ENCODE data around the gene SBF2. TPM values are rescaled to one million over a fixed set of nuclear protein-coding genes. Genes with fewer than 3 reads are reported as not detected.
A peak's percentile ranks its signal among the peaks of the same experiment; 100 is the strongest.
"Not testable (repeated sequence)": the region's sequence is repeated elsewhere in the genome, so short reads cannot be mapped to it uniquely, and the experiment has no call there.

Gene SBF2
- total RNA-seq, 1 experiment from 2014 or later: 23.1 TPM

DNA sequence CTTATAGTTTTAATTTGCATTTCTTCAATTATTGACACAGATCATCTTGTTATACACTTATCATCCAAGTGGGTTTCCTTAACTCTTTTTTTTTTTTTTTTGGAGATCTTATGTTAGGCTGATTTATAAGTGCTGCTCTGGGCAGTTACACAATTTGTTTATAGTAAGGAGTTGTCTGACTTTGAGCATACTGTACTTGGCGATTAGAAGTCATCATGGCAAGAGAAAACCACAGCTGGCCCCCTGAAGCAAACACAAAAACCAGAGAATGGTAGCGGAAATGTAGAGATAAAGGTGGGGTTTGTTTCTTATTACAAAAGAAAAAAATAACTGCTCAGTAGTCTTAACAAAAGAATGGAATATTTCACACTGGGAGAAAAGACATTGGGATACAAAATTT is 337.5 kb downstream of the SBF2 start:
- DNase-seq (ENCODE audit: low read depth): no peak

GRCh38 chr11:9955391-9955790 is 338.6 kb downstream of the SBF2 start:
- no peak for DNase-seq (ENCODE audit: low read depth)

DNA sequence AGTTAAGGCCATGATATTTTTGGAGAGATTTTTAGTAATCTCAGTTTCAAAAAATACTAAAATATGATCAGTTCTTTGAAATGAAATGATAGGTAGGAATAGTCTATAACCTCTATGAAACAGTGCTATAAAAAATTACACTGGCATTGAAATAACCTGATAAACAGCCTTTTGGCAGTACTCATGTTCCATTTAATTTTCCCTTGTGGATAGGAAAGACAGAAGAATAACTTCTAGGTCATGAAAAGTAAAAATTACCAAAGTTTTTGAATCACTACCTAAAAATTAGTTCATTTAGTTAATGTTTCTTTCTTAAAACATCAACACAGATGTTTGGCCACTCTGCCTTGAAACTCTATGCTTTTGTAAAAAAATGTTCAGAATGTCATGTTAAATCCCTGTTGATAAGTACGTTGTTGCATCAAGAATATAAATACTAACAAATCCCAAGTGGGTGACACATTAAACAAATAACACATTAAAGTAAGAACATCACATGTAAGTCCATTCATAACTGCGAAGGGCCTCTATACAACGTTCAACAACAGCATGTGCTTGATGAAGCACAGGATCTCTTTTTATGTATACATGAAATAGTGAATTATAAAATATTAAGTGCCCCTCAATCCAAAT is 339.9 kb downstream of the SBF2 start:
- DNase-seq (ENCODE audit: low read depth): no peak

DNA sequence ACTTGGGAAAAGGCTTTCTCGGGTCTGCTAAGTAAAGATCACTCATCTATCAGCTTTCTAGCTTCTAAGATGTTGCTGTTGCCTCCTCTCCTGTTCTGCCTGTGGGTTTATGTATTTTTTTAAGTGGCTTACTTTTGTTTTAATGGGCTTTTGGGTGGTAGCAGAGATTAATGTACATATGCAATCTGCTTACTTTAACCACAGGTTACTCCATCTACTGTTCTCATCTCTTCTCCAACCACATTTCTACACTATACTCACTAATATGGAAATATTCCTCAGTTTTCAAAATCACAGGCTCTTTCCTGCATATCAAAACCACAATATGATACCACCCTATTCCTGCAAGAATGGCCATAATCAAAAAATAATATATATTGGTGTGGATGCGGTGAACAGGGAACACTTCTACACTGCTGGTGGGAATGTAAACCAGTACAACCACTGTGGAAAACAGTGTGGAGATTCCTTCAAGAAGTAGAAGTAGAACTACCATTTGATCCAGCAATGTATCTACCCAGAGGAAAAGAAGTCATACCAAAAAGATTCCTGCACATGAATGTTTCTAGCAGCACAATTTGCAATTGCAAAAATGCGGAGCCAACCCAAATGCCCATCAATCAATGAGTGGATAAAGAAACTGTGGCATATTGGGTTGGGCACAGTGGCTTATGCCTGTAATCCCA is 341.4 kb downstream of the SBF2 start:
- no peak for DNase-seq (ENCODE audit: low read depth)

DNA sequence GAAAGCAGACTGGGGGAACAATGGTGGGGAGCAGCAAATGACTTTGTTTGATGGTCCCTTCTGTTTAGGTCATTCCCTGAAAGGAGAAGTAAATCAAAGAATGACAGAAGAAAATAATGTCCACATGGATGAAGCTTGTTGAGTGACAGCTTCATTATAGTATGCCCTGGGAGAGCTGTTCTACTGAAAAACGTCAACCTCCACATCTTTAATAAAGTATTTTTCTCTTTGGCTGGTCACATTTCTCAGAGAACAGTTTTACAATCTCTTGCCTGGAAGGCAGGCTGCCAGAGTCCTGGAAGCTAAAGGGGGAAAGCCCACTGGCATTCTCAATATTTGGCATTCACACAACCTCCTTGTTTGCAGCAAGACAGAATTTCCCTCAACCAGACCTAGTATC is 342.2 kb downstream of the SBF2 start:
- no peak for DNase-seq (ENCODE audit: low read depth)

DNA sequence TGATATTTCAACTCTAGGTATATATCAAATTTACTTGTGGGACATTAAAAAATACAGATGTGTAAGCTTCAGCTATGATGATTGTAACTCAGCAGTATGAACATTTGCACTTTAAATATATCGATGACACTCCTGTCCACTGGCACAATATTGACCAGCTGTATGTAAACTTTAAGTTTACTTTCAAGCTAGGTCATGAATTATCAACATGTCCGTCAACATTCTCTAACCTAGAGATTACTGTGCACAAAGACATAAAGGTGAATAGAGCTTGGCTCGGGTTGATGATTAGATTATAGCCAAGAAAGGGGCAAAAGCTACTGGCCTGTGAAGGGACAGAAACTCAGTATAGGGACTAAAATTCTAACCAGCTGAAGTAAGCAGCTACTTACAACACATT is 343.6 kb downstream of the SBF2 start:
- DNase-seq (ENCODE audit: low read depth): no peak

- no peak for DNase-seq (ENCODE audit: low read depth)
Measured at GRCh38 chr11:9947231-9947864, 346.7 kb downstream of the SBF2 start.

GRCh38 chr11:9945680-9946079 is 348.3 kb downstream of the SBF2 start:
- not testable (repeated sequence) for DNase-seq (ENCODE audit: low read depth)

- no peak for DNase-seq (ENCODE audit: low read depth)
Measured at GRCh38 chr11:9943386-9944110, 350.5 kb downstream of the SBF2 start.

DNA sequence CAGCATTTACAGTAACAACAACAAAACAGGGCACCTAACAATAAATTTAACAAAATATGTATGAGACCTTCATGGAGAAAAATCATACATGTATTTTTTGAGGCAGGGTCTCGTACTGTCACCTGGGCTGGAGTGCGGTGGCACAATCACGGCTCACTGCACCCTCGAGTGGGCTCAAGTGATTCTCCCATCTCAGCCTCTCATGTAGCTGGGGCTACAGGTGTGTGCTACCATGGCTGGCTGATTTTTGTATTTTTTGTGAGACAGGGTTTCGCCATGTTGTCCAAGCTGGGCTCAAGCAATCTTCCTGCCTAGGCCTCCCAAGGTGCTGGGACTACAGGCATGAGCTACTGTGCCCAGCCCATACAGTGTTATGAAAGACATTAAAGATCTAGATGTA is 352.0 kb downstream of the SBF2 start:
- no peak for DNase-seq (ENCODE audit: low read depth)

- not testable (repeated sequence) for DNase-seq (ENCODE audit: low read depth)
Measured at GRCh38 chr11:9939150-9939549, 354.9 kb downstream of the SBF2 start.

GRCh38 chr11:9936754-9937153 is 357.3 kb downstream of the SBF2 start:
- DNase-seq (ENCODE audit: low read depth): no peak

DNA sequence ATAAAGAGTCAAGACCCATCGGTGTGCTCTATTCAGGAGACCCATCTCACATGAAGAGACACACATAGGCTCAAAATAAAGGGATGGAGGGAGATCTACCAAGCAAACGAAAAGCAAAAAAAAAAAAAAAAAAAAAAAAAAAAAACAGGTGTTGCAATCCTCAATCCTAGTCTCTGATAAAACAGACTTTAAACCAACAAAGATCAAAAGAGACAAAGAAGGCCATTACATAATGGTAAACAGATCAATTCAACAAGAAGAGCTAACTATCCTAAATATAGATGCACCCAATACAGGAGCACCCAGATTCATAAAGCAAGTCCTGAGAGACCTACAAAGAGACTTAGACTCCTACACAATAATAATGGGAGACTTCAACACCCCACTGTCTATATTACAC is 361.2 kb downstream of the SBF2 start:
- not testable (repeated sequence) for DNase-seq (ENCODE audit: low read depth)

GRCh38 chr11:9930562-9931331 is 363.3 kb downstream of the SBF2 start:
- not testable (repeated sequence) for DNase-seq (ENCODE audit: low read depth)

GRCh38 chr11:9927670-9928069 is 366.3 kb downstream of the SBF2 start:
- no peak for DNase-seq (ENCODE audit: low read depth)

DNA sequence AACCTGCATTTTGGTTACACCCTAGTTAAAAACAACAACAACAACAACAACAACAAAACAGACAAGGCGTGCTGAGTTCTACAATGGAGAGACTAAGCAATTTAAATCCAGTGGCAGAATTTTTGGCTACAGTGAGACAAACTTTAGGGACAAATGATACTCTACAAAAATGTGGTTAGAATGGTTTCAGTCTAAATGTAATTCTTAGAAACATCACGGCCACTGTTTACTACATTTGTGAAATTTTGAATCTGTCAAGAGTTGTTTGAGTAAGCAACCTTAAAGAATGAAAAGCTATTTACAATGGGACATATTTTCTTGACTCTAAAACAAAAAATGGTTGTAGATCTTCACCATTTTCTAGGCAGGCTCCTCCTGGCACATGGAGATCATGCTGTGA is 370.7 kb downstream of the SBF2 start:
- no peak for DNase-seq (ENCODE audit: low read depth)

GRCh38 chr11:9922806-9923205 is 371.2 kb downstream of the SBF2 start:
- no peak for DNase-seq (ENCODE audit: low read depth)

GRCh38 chr11:9916480-9916879 is 377.5 kb downstream of the SBF2 start:
- no peak for DNase-seq (ENCODE audit: low read depth)

DNA sequence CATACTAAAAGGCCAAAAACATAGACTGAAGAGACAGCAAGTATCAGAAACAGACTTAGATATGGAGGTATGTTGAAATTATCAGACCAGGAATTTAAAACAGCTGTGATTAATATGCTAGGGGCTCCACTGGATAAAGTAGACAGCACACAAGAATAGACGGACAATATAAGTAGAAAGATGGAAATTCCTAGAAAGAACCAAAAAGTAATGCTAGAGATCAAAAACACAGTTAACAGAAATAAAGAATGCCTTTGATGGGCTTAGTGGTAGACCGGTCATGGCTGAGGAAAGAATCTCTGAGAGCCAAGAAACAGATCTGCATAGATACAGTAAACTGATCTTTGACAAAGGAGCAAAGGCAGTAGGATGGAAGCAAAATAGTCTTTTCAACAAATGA is 380.0 kb downstream of the SBF2 start:
- no peak for DNase-seq (ENCODE audit: low read depth)

DNA sequence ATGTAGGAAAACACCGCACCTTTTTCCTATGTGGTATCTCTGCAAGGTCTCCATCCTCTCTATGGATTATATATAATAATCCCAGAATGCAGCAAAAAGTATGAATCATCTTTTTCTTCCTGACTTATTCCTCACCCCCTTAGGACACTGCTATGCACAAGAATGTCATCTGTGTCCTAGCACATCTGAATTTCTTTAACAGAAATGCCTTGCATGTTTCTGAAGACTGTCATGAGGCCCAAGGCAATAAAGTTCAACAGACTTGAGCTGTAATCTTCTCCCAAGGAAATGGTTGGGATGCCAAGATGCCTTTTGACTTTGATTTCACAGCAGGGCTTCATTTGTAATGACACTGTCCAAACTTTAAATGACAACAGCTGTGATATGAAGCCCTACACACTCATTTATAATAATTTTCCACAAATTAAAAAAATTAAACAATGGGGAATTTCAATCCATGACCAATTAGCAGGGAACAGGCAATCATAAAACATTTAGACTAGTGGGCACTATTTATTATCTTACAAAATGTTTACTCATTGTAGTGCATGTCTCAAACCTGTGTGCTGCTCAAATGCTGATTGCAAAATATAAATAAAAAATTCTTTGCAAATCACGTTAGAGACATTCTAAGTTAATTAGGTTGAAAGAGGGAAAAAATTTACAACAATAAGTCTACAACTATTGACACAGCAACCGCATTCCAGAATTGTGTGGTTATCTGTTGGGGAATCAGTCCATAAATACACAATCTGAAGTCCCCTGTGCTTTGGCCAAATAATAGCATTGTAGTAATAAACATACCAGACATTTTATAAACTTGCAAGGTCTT is 387.8 kb downstream of the SBF2 start:
- DNase-seq (ENCODE audit: low read depth): peak; percentile 91

Measured in HT1080 (cell line).